T-cell (primary cell): ENCODE results near the gene LILRA6. TPM values are rescaled to one million over a fixed set of nuclear protein-coding genes. Genes with fewer than 3 reads are reported as not detected.
A peak's percentile ranks its signal among the peaks of the same experiment; 100 is the strongest.
"Not testable (repeated sequence)": the region's sequence is repeated elsewhere in the genome, so short reads cannot be mapped to it uniquely, and the experiment has no call there.

Experiments
- ATAC-seq, 4 experiments: fragments of 200-7000 bp in 3 of 4; fragments of 150-1000 bp in 1 of 4; cut with Tn5 transposase; replicated peaks in 1 of 4; 1 replicate in 3 of 4; 2 replicates in 1 of 4; pipeline ENCODE4 v1.10.0; 2021; ENCODE audit warnings: moderate library complexity in 3 of 4, mild to moderate bottlenecking in 2 of 4, moderate number of reproducible peaks in 1 of 4
- CTCF ChIA-PET, 2 donors: fragments of 300-600 bp; sonication (Branson Sonifier 250); formaldehyde crosslinking; loops; one replicate each; lab custom pipeline; 2022; ENCODE audit warnings: antibody characterized with exemption in 2 of 2; lab: Charles Lee
- POLR2A ChIA-PET, 2 donors: fragments of 300-600 bp; sonication (Branson Sonifier 250); formaldehyde crosslinking; loops; one replicate each; lab custom pipeline; 2022; ENCODE audit warnings: antibody characterized with exemption in 2 of 2; lab: Charles Lee
- DNase-seq, 35 experiments: peaks; one replicate each; pipeline versions ENCODE4 v3.0.0 to v3.0.0-alpha.2; 2013 to 2023
- H3K27ac ChIP-seq: one replicate; pipeline ENCODE4 v1.5.1; 2013; ENCODE audit warnings: low read length
- H3K27me3 ChIP-seq, 2 experiments: replicated peaks in 1 of 2; 1 replicate in 1 of 2; 2 replicates in 1 of 2; pipeline versions ENCODE4 v1.6.1 to v1.7.0; 2013; ENCODE audit warnings: low read length in 1 of 2, mixed read lengths in 1 of 2; ENCODE audit not compliant: control insufficient read depth in 2 of 2, insufficient read depth in 2 of 2; ENCODE audit errors: extremely low read depth in 1 of 2
- H3K36me3 ChIP-seq, 2 donors: 1 replicate in 1 of 2; 2 replicates in 1 of 2; pipeline versions ENCODE4 v1.6.1 to v1.7.0; 2013; ENCODE audit warnings: low read length in 1 of 2; ENCODE audit not compliant: control insufficient read depth in 2 of 2, insufficient read depth in 1 of 2; ENCODE audit errors: extremely low read depth in 1 of 2
- H3K4me1 ChIP-seq, 2 experiments: 1 replicate in 1 of 2; 2 replicates in 1 of 2; pipeline versions ENCODE4 v1.6.1 to v1.7.0; 2013; ENCODE audit warnings: low read length in 2 of 2, mixed read lengths in 1 of 2; ENCODE audit not compliant: insufficient read depth in 2 of 2, control insufficient read depth in 1 of 2; ENCODE audit errors: extremely low read depth in 1 of 2
- H3K4me3 ChIP-seq, 2 donors: 1 replicate in 1 of 2; 2 replicates in 1 of 2; pipeline versions ENCODE4 v1.5.1 to v1.7.0; 2013; ENCODE audit warnings: mild to moderate bottlenecking in 2 of 2, low read length in 1 of 2, moderate library complexity in 1 of 2; ENCODE audit not compliant: control insufficient read depth in 1 of 2; ENCODE audit errors: extremely low read depth in 1 of 2
- H3K9me3 ChIP-seq: 2 replicates; pipeline ENCODE4 v1.7.0; 2013
- H3K27ac Mint-ChIP-seq, 2 donors: one replicate each; pipeline ENCODE4 v1.8.0; 2020 to 2021; ENCODE audit warnings: mild to moderate bottlenecking in 2 of 2, mixed read lengths in 2 of 2
- H3K27me3 Mint-ChIP-seq, 2 donors: one replicate each; pipeline ENCODE4 v1.8.0; 2021 to 2022; ENCODE audit warnings: mixed read lengths in 2 of 2
- H3K36me3 Mint-ChIP-seq: one replicate; pipeline ENCODE4 v1.8.0; 2021; ENCODE audit warnings: mixed read lengths
- H3K4me1 Mint-ChIP-seq, 3 donors: one replicate each; pipeline ENCODE4 v1.8.0; 2020 to 2022; ENCODE audit warnings: mixed read lengths in 3 of 3, mild to moderate bottlenecking in 1 of 3
- H3K4me3 Mint-ChIP-seq, 3 donors: one replicate each; pipeline ENCODE4 v1.8.0; 2020 to 2022; ENCODE audit warnings: mild to moderate bottlenecking in 3 of 3, mixed read lengths in 3 of 3, moderate library complexity in 3 of 3
- H3K9me3 Mint-ChIP-seq, 3 donors: one replicate each; pipeline ENCODE4 v1.8.0; 2020 to 2022; ENCODE audit warnings: mixed read lengths in 3 of 3
- WGBS: methylation state at CpG from one replicate; pipeline ENCODE4 v1.1.5; 2013; ENCODE audit warnings: missing lambda C conversion rate; ENCODE audit not compliant: insufficient coverage; 5-methylcytosine and 5-hydroxymethylcytosine counted together
- total RNA-seq, 35 experiments: library from RNA in 6 of 35; stranded (reverse) in 6 of 35; fragments of 120-200 nt in 1 of 35; gene quantifications; one replicate each; pipeline versions ENCODE4 v1.2.1 to v1.2.4 and lab custom pipeline; 2013 to 2026

The LILRA6 gene
- total RNA-seq, 5 donors from 2014 or later (not counting 1 experiment from before 2014, with no cell fraction given), result 0.13 to 0.58 (median 0.43) TPM; not detected in 2

- Mint-ChIP-seq H3K27ac (no peak overlapping the region), H3K36me3 (no peaks in the 10 kb centered on the region), H3K4me1 (peaks cover 7% of the 10 kb centered on the region in 3 donors), H3K9me3 (no peaks in the 10 kb centered on the region), H3K4me3 (no peak overlapping the region), H3K27me3 (peaks cover 3 to 23% of the 10 kb centered on the region in 2 donors)
- no peak for DNase-seq
- Histone ChIP-seq H3K27ac (no peak overlapping the region), H3K9me3 (no peaks in the 10 kb centered on the region), H3K27me3 (peaks cover 0 to 49% of the 10 kb centered on the region in 2 experiments), H3K36me3 (no peaks in the 10 kb centered on the region), H3K4me3 (no peak overlapping the region), H3K4me1 (peaks cover 0 to 6% of the 10 kb centered on the region in 2 experiments)
- no peak for ATAC-seq
- WGBS, result 84% methylated on average over 4 of the region's 11 CpGs
- POLR2A ChIA-PET, result interaction anchor here in 1 of 2 donors (0.6 kb wide), 1 partner anchor 89 kb away, joined by 3 read pairs; no protein-coding TSS in a partner anchor
- CTCF ChIA-PET, result no interaction called here
Measured at GRCh38 chr19:54252845-54253244, 10.3 kb upstream of the LILRA6 start.

- POLR2A ChIA-PET, result no interaction called here
- Mint-ChIP-seq H3K4me3 (no peak overlapping the region), H3K27me3 (peaks cover 3 to 19% of the 10 kb centered on the region in 2 donors), H3K36me3 (no peaks in the 10 kb centered on the region), H3K9me3 (no peaks in the 10 kb centered on the region), H3K4me1 (peaks cover 11 to 12% (median 11%) of the 10 kb centered on the region in 3 donors), H3K27ac (no peak overlapping the region)
- H3K36me3 ChIP-seq, result no peaks in the 10 kb centered on the region
- H3K4me3 ChIP-seq, result no peak overlapping the region
- ATAC-seq (no peak), DNase-seq (no peak)
- H3K27ac ChIP-seq, result no peak overlapping the region
- peaks cover 0 to 46% of the 10 kb centered on the region in 2 experiments for H3K27me3 ChIP-seq
- no peaks in the 10 kb centered on the region for H3K9me3 ChIP-seq
- H3K4me1 ChIP-seq, result peaks cover 0 to 12% of the 10 kb centered on the region in 2 experiments
- CTCF ChIA-PET, result no interaction called here
- WGBS, result 84% methylated on average over 6 of the region's 9 CpGs
Measured at GRCh38 chr19:54252243-54252642, 9.7 kb upstream of the LILRA6 start.

DNA sequence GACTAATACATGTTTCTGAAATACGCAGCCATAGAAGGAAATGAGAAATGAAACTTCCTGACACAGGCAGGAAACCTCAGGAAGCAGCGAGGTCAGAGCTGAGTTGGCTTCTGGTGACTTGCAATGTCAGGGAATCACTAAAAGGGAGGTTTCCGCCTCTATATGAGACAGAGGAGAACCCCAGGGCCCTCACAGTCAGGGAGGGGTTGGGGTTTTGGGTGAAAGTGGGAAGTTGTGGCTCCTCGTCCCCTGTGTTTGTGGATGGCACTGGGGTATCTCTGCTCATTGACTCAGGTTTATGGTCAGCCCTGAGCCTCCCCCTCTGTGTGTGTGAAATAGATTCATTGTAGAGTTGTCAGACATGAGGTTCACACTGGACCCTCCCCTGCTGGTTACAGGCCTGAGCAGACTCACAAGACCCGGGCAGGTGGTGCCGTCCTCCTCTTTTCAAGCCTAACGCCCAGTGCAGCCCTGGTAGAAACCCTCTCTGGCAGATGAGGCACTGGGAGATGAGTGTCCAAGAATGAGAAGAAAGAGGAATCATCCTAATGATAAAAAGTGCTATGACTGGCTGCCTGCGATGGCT is 5.5 kb upstream of the LILRA6 start:
- ATAC-seq (peak; percentile 37 to 61 (median 54)), DNase-seq (peak in 3 of 35 experiments; percentile 10 to 48 (median 12))
- ChIA-PET CTCF (no interaction called here), POLR2A (no interaction called here)
- Mint-ChIP-seq H3K4me3 (peak overlapping the region in 2 of 3 donors; percentile 4 to 52), H3K36me3 (no peaks in the 10 kb centered on the region), H3K4me1 (peaks cover 11 to 14% (median 12%) of the 10 kb centered on the region in 3 donors), H3K27me3 (peaks cover 3 to 24% of the 10 kb centered on the region in 2 donors), H3K27ac (peak overlapping the region; percentile 70 to 81), H3K9me3 (no peaks in the 10 kb centered on the region)
- peaks cover 0 to 18% of the 10 kb centered on the region in 2 experiments for H3K27me3 ChIP-seq
- H3K36me3 ChIP-seq, result no peaks in the 10 kb centered on the region
- H3K9me3 ChIP-seq, result no peaks in the 10 kb centered on the region
- H3K4me3 ChIP-seq, result no peak overlapping the region
- 47% methylated on average over 6 of the region's 8 CpGs for WGBS
- H3K27ac ChIP-seq, result peak overlapping the region; percentile 41
- H3K4me1 ChIP-seq, result peaks cover 0 to 14% of the 10 kb centered on the region in 2 experiments

DNA sequence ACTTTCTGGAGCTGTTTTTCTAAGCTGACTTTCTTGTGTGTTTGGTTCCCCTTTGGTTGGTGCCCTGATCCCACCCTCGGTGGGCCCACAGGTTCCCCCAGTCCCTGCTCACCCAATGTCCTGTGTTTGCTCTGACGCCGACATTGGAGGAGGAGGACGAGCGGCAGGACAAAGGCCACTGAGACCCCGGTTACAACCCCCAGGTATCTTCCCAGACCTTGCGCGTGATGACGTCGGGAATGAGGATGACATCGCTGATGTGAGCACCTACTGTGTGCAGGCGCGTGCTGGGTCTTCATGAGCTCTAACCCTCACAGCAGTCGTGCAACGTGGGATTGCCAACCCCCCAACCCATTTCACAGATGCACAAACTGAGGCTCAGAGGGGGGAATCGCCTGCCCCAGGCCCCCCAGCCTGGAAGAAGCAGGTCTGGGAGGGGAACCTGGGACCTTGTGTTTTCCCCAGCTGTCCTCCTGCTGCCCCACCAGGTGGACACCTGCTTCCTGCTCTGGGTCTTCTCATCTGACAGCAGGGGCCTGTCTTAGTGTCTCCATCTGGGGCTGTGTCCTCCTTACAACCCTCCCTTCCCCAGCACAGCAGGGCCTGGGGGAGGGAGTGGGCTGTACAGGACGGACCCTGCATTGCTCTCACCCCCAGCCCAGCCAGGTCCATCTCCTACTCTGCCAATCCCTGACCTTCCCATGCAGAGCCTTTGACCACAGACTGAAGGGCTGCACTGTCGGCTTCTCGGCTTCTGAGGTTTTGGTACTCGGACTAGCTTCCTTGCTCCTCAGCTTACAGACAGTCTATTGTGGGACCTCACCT is 4.7 kb upstream of the LILRA6 start:
- Histone ChIP-seq H3K4me1 (peaks cover 0 to 14% of the 10 kb centered on the region in 2 experiments), H3K27me3 (peaks cover 0 to 21% of the 10 kb centered on the region in 2 experiments), H3K9me3 (no peaks in the 10 kb centered on the region), H3K4me3 (no peak overlapping the region), H3K36me3 (no peaks in the 10 kb centered on the region), H3K27ac (peak overlapping the region; percentile 41)
- no peak for DNase-seq
- ChIA-PET CTCF (no interaction called here), POLR2A (no interaction called here)
- peak overlapping the region; percentile 70 to 81 for H3K27ac Mint-ChIP-seq
- H3K9me3 Mint-ChIP-seq, result no peaks in the 10 kb centered on the region
- H3K27me3 Mint-ChIP-seq, result peaks cover 0 to 23% of the 10 kb centered on the region in 2 donors
- WGBS, result 80% methylated on average over 16 of the region's 20 CpGs
- H3K36me3 Mint-ChIP-seq, result no peaks in the 10 kb centered on the region
- H3K4me1 Mint-ChIP-seq, result peaks cover 11 to 16% (median 12%) of the 10 kb centered on the region in 3 donors
- H3K4me3 Mint-ChIP-seq, result peak overlapping the region in 2 of 3 donors; percentile 4 to 52
- ATAC-seq, result peak in 2 of 4 experiments; percentile 10 to 30

GRCh38 chr19:54245936-54246335 is 3.3 kb upstream of the LILRA6 start:
- H3K27ac Mint-ChIP-seq, result no peak overlapping the region
- H3K27ac ChIP-seq, result no peak overlapping the region
- no peaks in the 10 kb centered on the region for H3K36me3 Mint-ChIP-seq
- no peaks in the 10 kb centered on the region for H3K36me3 ChIP-seq
- H3K9me3 ChIP-seq, result no peaks in the 10 kb centered on the region
- peaks cover 0 to 14% of the 10 kb centered on the region in 2 experiments for H3K4me1 ChIP-seq
- no peaks in the 10 kb centered on the region for H3K9me3 Mint-ChIP-seq
- H3K27me3 Mint-ChIP-seq, result peaks cover 0 to 23% of the 10 kb centered on the region in 2 donors
- H3K4me3 Mint-ChIP-seq, result no peak overlapping the region
- no peak overlapping the region for H3K4me3 ChIP-seq
- peaks cover 11 to 16% (median 12%) of the 10 kb centered on the region in 3 donors for H3K4me1 Mint-ChIP-seq
- ATAC-seq, result no peak
- DNase-seq, result no peak
- H3K27me3 ChIP-seq, result peaks cover 0 to 23% of the 10 kb centered on the region in 2 experiments
- WGBS, result no CpG with 5 or more reads among the region's 3 CpGs
- CTCF ChIA-PET, result no interaction called here
- POLR2A ChIA-PET, result no interaction called here

DNA sequence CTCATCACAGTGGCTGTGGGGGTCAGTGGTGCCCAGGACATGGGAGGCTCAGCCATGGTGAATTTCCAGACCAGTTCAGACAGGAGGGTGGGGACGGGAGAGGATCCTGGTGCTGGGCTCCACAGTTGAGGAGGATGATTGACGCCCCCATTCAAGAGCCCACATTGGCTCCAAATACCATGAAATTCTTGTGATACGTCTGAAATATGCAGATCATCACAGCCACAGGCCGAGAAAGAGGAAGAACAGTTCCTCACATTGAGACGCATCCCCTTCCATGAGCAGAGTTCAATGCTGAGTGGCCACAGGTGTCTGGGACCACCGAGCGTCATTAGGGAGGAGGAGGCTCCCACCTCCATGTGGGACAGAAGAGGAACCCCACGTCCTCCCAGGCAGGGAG is 1.2 kb upstream of the LILRA6 start:
- POLR2A ChIA-PET, H3K36me3 ChIP-seq, H3K4me3 ChIP-seq, H3K9me3 Mint-ChIP-seq, CTCF ChIA-PET, H3K27ac ChIP-seq, ATAC-seq, H3K4me3 Mint-ChIP-seq, H3K36me3 Mint-ChIP-seq, DNase-seq, H3K27ac Mint-ChIP-seq, H3K9me3 ChIP-seq: not testable (repeated sequence)
- H3K27me3 Mint-ChIP-seq, result peaks cover 6 to 28% of the 10 kb centered on the region in 2 donors
- no CpG with 5 or more reads among the region's 8 CpGs for whole genome bisulfite sequencing
- H3K27me3 ChIP-seq, result peaks cover 0 to 34% of the 10 kb centered on the region in 2 experiments
- peaks cover 11 to 16% (median 12%) of the 10 kb centered on the region in 3 donors for H3K4me1 Mint-ChIP-seq
- H3K4me1 ChIP-seq, result peaks cover 0 to 14% of the 10 kb centered on the region in 2 experiments
